Effector memory CD8-positive, alpha-beta T cell (primary cell): ENCODE data around the gene ADIPOR2.

Source experiments
- ATAC-seq: fragments of 150-1000 bp; cut with Tn5 transposase; replicated peaks from 2 replicates; pipeline ENCODE4 v1.10.0; 2021; ENCODE audit warnings: mild to moderate bottlenecking, moderate library complexity
- DNase-seq, 3 experiments: peaks; one replicate each; pipeline ENCODE4 v3.0.0; 2021
- H3K27ac Mint-ChIP-seq, 2 donors: one replicate each; pipeline ENCODE4 v1.8.0; 2022; ENCODE audit warnings: mild to moderate bottlenecking in 2 of 2, mixed read lengths in 2 of 2, moderate library complexity in 2 of 2
- H3K27me3 Mint-ChIP-seq, 2 donors: one replicate each; pipeline ENCODE4 v1.8.0; 2022; ENCODE audit warnings: mixed read lengths in 2 of 2
- H3K36me3 Mint-ChIP-seq: one replicate; pipeline ENCODE4 v1.8.0; 2022; ENCODE audit warnings: mild to moderate bottlenecking, moderate library complexity, mixed read lengths; ENCODE audit not compliant: insufficient read depth
- H3K4me1 Mint-ChIP-seq, 2 donors: one replicate each; pipeline ENCODE4 v1.8.0; 2022; ENCODE audit warnings: low read depth in 2 of 2, mixed read lengths in 2 of 2
- H3K4me3 Mint-ChIP-seq, 2 donors: one replicate each; pipeline ENCODE4 v1.8.0; 2022; ENCODE audit warnings: mild to moderate bottlenecking in 2 of 2, mixed read lengths in 2 of 2, moderate library complexity in 2 of 2
- H3K9me3 Mint-ChIP-seq, 2 donors: one replicate each; pipeline ENCODE4 v1.8.0; 2022; ENCODE audit warnings: mixed read lengths in 2 of 2

The ADIPOR2 gene

GRCh38 chr12:1766110-1766509 lies 75.2 kb downstream of the ADIPOR2 start:
- ATAC-seq (no peak), DNase-seq (no peak)
- H3K36me3 Mint-ChIP-seq: peaks cover 6% of the 10 kb centered on the region
- no peaks in the 10 kb centered on the region for H3K27me3 Mint-ChIP-seq
- peaks cover 7 to 30% of the 10 kb centered on the region in 2 donors for H3K4me1 Mint-ChIP-seq
- peak overlapping the region in 1 of 2 donors; percentile 14 for H3K27ac Mint-ChIP-seq
- H3K9me3 Mint-ChIP-seq: no peaks in the 10 kb centered on the region
- no peak overlapping the region for H3K4me3 Mint-ChIP-seq

GRCh38 chr12:1767407-1768090 lies 76.7 kb downstream of the ADIPOR2 start:
- ATAC-seq (no peak), DNase-seq (no peak)
- Mint-ChIP-seq H3K9me3 (no peaks in the 10 kb centered on the region), H3K36me3 (peaks cover 6% of the 10 kb centered on the region), H3K27me3 (no peaks in the 10 kb centered on the region), H3K4me3 (no peak overlapping the region), H3K4me1 (peaks cover 5 to 26% of the 10 kb centered on the region in 2 donors), H3K27ac (peak overlapping the region in 1 of 2 donors; percentile 61)

DNA sequence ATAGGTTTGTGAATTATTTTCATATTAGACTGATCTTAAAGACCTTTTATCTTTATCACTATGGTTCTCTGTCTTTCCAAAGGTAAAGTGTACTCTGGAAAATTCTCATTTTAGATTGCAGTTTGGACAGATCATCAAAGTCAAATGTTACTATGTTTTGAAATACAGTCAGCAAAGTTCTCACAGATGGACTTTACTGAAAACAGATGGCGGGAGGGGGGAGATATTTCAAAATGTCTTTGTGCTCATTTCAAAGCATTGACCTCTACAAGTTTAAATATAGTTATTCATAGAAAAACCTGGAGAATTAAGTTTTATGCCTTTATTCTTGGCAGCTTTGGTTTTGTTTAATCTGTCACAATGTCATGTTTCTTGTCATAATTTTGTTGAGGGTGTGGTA lies 77.7 kb downstream of the ADIPOR2 start:
- peaks cover 13% of the 10 kb centered on the region for H3K36me3 Mint-ChIP-seq
- H3K4me1 Mint-ChIP-seq: peaks cover 5 to 30% of the 10 kb centered on the region in 2 donors
- H3K27me3 Mint-ChIP-seq: no peaks in the 10 kb centered on the region
- DNase-seq: no peak
- H3K9me3 Mint-ChIP-seq: no peaks in the 10 kb centered on the region
- no peak for ATAC-seq
- H3K27ac Mint-ChIP-seq: no peak overlapping the region
- no peak overlapping the region for H3K4me3 Mint-ChIP-seq

- H3K36me3 Mint-ChIP-seq: peaks cover 13% of the 10 kb centered on the region
- DNase-seq: no peak
Measured at GRCh38 chr12:1769809-1770494, 79.1 kb downstream of the ADIPOR2 start.

GRCh38 chr12:1773937-1774655 lies 83.2 kb downstream of the ADIPOR2 start:
- Mint-ChIP-seq H3K4me1 (peaks cover 13 to 31% of the 10 kb centered on the region in 2 donors), H3K27me3 (no peaks in the 10 kb centered on the region), H3K4me3 (no peak overlapping the region), H3K27ac (peak overlapping the region; percentile 55 to 62), H3K9me3 (no peaks in the 10 kb centered on the region), H3K36me3 (peaks cover 31% of the 10 kb centered on the region)
- no peak for ATAC-seq
- no peak for DNase-seq

More at GRCh38 chr12:1769809-1770494, 79.1 kb downstream of the ADIPOR2 start:
- Mint-ChIP-seq H3K4me3 (no peak overlapping the region), H3K9me3 (no peaks in the 10 kb centered on the region), H3K27me3 (no peaks in the 10 kb centered on the region), H3K4me1 (peaks cover 5 to 33% of the 10 kb centered on the region in 2 donors), H3K27ac (peak overlapping the region in 1 of 2 donors; percentile 26)
- ATAC-seq: no peak

DNA sequence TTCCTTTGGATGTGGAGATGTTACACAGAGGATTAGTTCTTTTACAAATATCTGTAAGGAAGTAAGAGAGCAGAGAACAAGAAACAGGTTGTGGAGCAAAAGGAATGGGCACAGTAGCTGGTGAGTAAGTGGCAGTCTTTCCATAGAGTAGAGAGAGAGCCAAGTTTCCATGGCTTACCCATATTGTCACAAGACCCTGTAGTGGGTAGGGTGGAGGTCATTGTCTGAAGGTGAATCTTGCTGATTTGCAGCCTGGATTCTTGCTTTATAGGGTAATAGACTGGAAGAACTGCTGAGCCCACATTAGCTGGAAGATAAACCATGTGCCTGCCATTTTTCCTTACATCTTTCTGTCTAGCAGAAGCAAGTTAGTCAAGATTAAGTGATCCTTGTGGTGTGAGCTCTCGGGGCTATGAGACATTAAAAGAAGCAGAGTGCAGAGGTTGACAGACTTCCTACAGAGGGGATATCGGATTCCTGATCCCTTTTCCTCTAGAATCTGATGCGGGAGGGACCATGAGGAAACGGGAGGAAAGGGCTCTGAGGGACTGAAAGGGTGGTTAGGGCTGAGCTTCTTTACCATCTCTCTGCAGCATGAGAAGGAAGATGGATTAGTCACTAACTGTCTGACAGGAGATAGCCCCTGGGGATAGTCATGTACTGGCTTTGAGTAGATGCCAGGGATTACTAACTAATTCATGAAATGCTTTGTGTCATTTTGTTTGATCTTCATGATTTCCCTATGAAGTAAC lies 85.5 kb downstream of the ADIPOR2 start:
- Mint-ChIP-seq H3K4me1 (peaks cover 11 to 31% of the 10 kb centered on the region in 2 donors), H3K9me3 (no peaks in the 10 kb centered on the region), H3K4me3 (no peak overlapping the region), H3K36me3 (peaks cover 25% of the 10 kb centered on the region), H3K27ac (peak overlapping the region; percentile 38 to 58), H3K27me3 (no peaks in the 10 kb centered on the region)
- DNase-seq: no peak
- no peak for ATAC-seq

- ATAC-seq: no peak
- no peak for DNase-seq
- no peaks in the 10 kb centered on the region for H3K9me3 Mint-ChIP-seq
- H3K36me3 Mint-ChIP-seq: peaks cover 22% of the 10 kb centered on the region
- H3K27ac Mint-ChIP-seq: no peak overlapping the region
- H3K4me1 Mint-ChIP-seq: peaks cover 11 to 25% of the 10 kb centered on the region in 2 donors
- no peaks in the 10 kb centered on the region for H3K27me3 Mint-ChIP-seq
- H3K4me3 Mint-ChIP-seq: no peak overlapping the region
Measured at GRCh38 chr12:1777798-1778197, 86.9 kb downstream of the ADIPOR2 start.

GRCh38 chr12:1778911-1779310 lies 88.0 kb downstream of the ADIPOR2 start:
- ATAC-seq (no peak), DNase-seq (no peak)
- H3K36me3 Mint-ChIP-seq: peaks cover 20% of the 10 kb centered on the region
- H3K4me1 Mint-ChIP-seq: peaks cover 11 to 20% of the 10 kb centered on the region in 2 donors
- no peaks in the 10 kb centered on the region for H3K27me3 Mint-ChIP-seq
- no peaks in the 10 kb centered on the region for H3K9me3 Mint-ChIP-seq
- H3K4me3 Mint-ChIP-seq: no peak overlapping the region
- H3K27ac Mint-ChIP-seq: no peak overlapping the region

DNA sequence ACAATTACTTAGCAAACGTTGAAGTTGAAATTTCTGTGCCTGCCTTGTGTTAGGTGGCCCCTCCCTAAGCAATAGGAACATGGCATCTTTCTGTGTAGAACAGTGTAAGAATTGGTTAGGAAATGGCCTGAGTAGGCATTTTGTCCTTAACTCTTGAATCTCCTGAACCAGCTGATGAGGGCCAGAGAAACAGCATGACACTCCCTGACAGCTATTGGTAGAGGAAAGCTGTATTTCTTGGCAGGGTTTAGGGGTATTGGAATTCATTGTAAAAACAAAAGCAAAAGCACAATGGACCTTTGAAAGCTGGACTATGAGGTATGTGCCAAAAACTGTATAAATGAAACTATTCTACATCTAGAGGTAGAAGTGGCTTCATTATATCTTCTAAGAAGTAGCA lies 88.9 kb downstream of the ADIPOR2 start:
- DNase-seq (no peak), ATAC-seq (no peak)
- H3K9me3 Mint-ChIP-seq: no peaks in the 10 kb centered on the region
- peaks cover 11 to 20% of the 10 kb centered on the region in 2 donors for H3K4me1 Mint-ChIP-seq
- H3K27me3 Mint-ChIP-seq: no peaks in the 10 kb centered on the region
- no peak overlapping the region for H3K4me3 Mint-ChIP-seq
- H3K36me3 Mint-ChIP-seq: peaks cover 21% of the 10 kb centered on the region
- H3K27ac Mint-ChIP-seq: no peak overlapping the region

DNA sequence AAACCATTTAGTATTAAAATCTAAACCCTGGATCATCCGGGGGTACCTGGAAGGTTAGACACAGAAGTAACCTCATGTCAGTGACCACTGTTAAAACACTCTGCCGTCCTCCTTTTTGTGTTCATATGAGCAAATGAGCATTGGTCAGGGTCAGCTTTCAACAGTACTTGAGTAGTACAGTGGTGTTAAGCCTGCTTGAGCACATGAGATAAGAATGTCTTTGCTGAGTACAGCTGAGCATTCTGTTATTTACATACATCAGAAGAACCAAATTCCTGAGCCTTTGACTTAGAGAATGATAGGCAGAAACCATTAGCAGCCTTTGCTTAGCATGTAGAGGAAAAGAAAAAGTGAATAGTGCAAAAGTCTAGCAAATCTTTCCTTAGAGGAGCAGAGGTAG lies 90.9 kb downstream of the ADIPOR2 start:
- Mint-ChIP-seq H3K4me3 (no peak overlapping the region), H3K4me1 (peaks cover 0 to 3% of the 10 kb centered on the region in 2 donors), H3K27me3 (no peaks in the 10 kb centered on the region), H3K9me3 (no peaks in the 10 kb centered on the region), H3K27ac (no peak overlapping the region), H3K36me3 (peaks cover 21% of the 10 kb centered on the region)
- ATAC-seq (no peak), DNase-seq (no peak)

DNA sequence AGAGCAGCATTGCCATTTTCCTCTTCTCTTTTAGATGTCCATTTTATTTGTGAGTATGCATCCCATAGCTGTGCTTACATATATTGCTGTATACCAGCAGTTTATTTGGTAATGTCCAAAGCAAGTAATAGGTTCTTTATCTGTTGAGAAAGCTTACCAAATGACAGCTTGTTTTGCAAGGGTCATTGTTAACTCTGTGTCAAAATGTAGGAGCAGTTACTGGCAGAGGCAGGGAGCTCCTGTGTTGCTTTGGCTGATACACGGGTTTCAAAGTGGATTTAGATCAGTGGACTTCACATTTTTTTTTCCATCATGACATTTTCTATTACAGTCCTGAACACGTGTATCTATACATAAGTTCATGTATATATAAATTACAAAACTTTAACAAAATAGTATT lies 91.3 kb downstream of the ADIPOR2 start:
- DNase-seq: no peak
- H3K27ac Mint-ChIP-seq: no peak overlapping the region
- peaks cover 0 to 5% of the 10 kb centered on the region in 2 donors for H3K4me1 Mint-ChIP-seq
- no peak overlapping the region for H3K4me3 Mint-ChIP-seq
- peaks cover 16% of the 10 kb centered on the region for H3K36me3 Mint-ChIP-seq
- no peak for ATAC-seq
- no peaks in the 10 kb centered on the region for H3K9me3 Mint-ChIP-seq
- no peaks in the 10 kb centered on the region for H3K27me3 Mint-ChIP-seq

DNA sequence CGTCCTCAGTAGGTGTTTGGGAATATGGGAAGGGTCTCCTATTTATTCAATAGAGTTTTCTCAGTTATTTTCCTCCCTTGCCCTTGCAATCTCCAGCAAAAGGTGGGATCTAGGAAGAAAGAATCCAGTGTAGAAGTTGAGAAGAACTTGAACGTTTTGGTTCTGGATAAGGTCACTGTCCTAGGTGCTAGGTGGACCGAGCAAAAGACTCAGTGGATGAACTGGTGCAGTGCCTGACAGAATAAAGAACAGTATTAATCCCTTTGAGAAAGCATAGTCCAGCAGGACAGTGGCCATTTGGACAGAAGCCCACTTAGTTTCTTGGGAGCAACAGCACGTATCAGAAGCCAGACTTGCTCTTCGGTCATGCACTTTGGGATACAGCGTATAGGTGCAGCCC lies 96.8 kb downstream of the ADIPOR2 start:
- DNase-seq: no peak
- Mint-ChIP-seq H3K9me3 (no peaks in the 10 kb centered on the region), H3K36me3 (peaks cover 3% of the 10 kb centered on the region), H3K27me3 (no peaks in the 10 kb centered on the region), H3K4me1 (peaks cover 17 to 20% of the 10 kb centered on the region in 2 donors), H3K4me3 (no peak overlapping the region), H3K27ac (no peak overlapping the region)
- no peak for ATAC-seq

GRCh38 chr12:1790444-1790843 lies 99.6 kb downstream of the ADIPOR2 start:
- H3K27me3 Mint-ChIP-seq: no peaks in the 10 kb centered on the region
- H3K4me1 Mint-ChIP-seq: peaks cover 17 to 20% of the 10 kb centered on the region in 2 donors
- no peaks in the 10 kb centered on the region for H3K9me3 Mint-ChIP-seq
- H3K4me3 Mint-ChIP-seq: no peak overlapping the region
- ATAC-seq: peak; percentile 25
- peak overlapping the region in 1 of 2 donors; percentile 91 for H3K27ac Mint-ChIP-seq
- no peak for DNase-seq
- no peaks in the 10 kb centered on the region for H3K36me3 Mint-ChIP-seq
